GM08714 (cell line): ENCODE data around the gene PALM3.

Experiments used
- H3K4me3 ChIP-seq: fragments of 200-500 bp; sonication (Bioruptor generic); 2 replicates; pipeline ENCODE4 v1.5.1; 2014; ENCODE audit warnings: mild to moderate bottlenecking, low read length, inconsistent platforms
- ZNF274 ChIP-seq: IDR thresholded peaks from 2 replicates; pipeline ENCODE4 v1.6.1; 2012; ENCODE audit warnings: mild to moderate bottlenecking, low read depth, low read length

Gene PALM3

DNA sequence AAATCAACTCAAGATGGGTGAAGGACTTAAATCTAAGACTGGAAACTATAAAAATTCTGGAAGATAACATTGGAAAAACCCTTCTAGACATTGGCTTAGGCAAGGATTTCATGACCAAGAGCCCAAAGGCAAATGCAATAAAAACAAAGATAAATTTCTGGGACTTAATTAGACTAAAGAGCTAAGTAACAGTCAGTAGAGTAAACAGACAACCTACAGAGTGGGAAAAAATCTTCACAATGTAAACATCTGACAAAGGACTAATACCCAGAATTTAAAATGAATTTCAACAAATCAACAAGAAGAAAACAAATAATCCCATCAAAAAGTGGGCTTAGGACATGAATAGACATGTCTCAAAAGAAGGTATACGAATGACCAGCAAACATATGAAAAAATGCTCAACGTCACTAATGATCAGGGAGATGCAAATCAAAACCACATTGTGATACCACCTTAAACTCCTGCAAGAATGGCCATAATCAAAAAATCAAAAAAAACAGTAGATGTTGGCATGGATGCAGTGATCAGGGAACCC lies 49.4 kb downstream of the PALM3 start:
- no peak for TF ChIP-seq ZNF274
- H3K4me3 ChIP-seq, result no peak overlapping the region

DNA sequence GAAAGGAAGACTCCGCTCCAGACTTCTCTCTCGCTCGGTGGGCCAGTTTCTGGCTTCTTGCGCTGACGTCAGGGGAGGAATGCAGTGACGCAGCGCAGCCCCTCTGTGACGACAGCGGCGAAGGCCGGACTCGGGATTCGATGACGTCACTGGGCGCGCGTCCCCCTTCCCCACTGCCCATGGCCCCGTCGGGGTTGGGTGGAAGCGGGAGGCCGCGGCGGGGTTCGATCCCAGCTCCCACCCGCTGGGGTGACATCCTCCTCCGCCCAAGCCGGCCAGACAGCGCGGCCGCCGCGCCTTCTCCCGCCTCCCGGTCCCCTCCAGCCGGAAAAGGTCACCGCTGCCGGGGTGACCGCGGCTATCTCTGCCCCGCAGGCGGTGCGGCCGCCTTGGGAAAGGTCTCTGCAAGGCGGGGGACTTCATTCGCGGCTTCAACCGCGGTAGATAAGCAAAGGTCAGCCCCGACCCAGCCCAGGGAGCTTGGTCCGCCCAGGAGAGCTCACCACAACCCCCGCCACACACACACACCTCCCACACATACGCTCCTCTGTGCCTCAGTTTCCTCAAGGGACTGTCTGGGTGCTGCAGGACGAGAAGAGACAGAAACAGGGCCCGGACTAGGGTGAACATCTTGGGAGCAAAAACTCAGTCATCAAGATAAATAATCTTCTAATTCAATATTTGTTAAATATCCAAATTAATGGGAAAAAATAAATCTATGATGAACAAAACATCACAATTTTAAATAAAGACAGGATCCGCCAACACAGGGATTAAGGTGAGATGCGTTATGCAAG lies 54.9 kb downstream of the PALM3 start:
- H3K4me3 ChIP-seq, result peak overlapping the region; percentile 62; the same call in 1 of the 2 replicates
- TF ChIP-seq ZNF274, result no peak

DNA sequence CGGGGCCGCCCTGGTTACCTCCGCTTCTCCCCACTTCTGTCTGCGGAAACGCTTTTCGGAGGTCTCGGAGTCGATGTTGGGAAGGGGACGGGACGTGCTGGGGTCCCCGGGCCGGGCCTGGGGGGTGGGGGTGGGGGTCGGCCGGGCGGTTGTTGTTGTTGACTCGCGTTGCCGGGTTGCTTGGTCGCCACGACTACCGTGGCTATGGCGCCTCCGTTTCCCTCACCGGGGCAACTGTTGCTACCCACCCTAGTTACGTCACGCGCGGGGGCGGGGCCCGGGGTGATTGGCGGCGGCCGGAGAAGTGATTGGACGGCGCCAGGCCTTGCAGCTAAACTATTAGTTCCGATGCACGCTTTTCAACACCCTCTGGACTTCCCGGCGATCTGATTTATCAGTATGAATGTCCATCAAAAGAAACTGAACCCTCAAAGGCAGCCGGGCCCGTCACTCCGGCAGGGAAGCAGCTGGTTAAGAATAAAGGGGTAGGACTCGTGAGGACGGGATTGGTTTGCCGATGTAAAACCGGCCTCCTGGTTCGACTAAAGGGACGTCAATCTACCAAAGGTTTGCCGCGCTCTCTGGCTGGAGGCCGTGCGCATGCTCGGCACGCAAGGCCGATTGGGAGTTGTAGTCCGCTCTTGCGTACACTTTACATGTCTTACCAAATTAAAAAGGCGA lies 55.7 kb downstream of the PALM3 start, which contains the start of gene RFX1:
TSS of gene RFX1 (minus strand) at position 236 of the 681 bp plus-strand sequence. CDS start 12,477 bp downstream, outside the sequence.
- no peak for TF ChIP-seq ZNF274
- peak within 1 kb of the TSS; percentile 68 for H3K4me3 ChIP-seq

DNA sequence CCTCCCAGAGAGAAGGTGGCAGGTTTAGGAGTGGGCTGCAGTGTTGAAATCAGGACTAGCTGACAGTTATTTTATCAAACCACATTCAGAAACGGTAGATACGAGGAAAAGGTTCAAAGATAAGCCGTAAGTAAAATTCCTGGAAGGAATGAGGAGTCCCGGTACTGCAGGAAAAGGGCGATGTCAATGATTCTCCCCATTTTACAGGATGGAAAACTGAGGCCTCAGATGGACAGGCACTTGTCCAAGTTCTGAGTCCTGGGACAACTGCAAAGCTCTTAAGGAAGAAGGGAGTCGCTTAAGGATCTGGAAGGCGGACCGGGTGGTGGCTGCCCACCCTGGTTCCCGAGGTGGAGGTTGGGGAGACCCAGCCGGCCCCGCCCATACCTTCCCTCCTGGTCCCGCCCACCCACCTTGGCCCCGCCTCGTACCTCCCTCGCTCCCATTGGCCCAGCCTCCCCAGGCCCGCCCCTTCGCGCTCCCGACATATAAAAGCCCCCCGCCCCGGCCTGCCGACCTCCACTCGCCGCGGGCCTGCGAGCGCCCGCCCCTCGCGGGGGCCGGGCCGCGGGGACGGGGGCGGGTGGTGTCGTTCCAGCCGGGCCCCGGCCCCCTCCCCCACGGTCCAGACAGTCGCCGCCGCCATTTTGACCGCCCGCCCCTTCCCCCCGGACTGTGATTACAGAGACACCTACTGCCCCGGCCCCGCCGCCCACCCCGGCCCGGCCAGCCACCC lies 56.4 kb downstream of the PALM3 start:
- no peak for TF ChIP-seq ZNF274

DNA sequence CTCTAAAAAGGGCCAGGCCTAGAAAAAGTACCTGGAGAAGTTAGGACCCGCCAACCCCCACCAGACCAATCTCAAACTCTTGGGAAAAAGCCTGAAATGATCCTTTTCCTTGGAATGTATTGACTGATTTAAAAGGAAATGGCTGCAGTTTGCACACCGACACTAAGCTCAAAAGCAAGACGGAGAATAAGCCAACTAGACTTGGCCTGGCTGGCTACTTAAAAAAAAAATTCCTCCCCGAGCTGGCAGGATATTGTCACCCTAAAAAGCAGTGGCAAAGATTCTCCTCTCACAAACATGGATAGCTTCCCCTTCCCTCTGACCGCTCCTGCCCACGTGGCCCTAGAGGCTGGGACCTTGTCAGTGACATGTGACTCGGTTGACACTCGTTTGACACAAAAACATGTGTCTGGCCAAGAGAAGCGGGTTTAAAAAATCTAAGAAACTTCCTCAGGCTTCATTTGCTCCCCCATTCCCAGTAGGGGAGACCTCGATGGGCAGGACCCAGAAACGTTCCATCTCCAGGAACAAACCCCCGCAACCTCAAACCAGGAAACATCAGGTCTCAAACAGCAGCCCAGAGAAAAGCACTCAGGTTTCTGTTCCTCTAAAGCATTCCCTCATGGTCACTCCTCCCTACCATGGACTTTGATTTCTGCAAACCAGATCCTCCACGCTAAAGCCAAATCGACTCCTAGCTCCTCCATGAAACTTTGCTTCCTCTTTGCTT lies 57.1 kb downstream of the PALM3 start:
- H3K4me3 ChIP-seq, result peak overlapping the region; percentile 51; the same call in 1 of the 2 replicates
- no peak for TF ChIP-seq ZNF274

More for the DNA sequence above, 56.4 kb downstream of the PALM3 start:
- H3K4me3 ChIP-seq, result peak overlapping the region; percentile 68
